Measurements from ENCODE around the gene SLC25A22.

SLC25A22 gene

GRCh38 chr11:764322-765024, 33.6 kb downstream of the SLC25A22 start:
- Histone ChIP-seq H3K36me3 (ENCODE audit: control insufficient read depth in 1 of 2, insufficient read depth in 2 of 2, low read depth in 1 of 2, low read length in 2 of 2) (peaks cover 73 to 75% of the 10 kb centered on the region in 2 experiments), H2BK12ac (ENCODE audit: low read length in 2 of 2) (no peak overlapping the region), H3K79me1 (replicated peaks; ENCODE audit: low read length, poor library complexity, severe bottlenecking) (peaks cover 18% of the 10 kb centered on the region), H2BK5ac (ENCODE audit: low read depth, low read length, poor library complexity, severe bottlenecking) (no peak overlapping the region), H2AFZ (ENCODE audit: low read depth, low read length) (no peak overlapping the region), H3K27me3 (ENCODE audit: control insufficient read depth in 1 of 2, insufficient read depth in 1 of 2, low read length in 2 of 2) (no peaks in the 10 kb centered on the region), H3K9me3 (ENCODE audit: control insufficient read depth, low read length) (no peaks in the 10 kb centered on the region), H3K18ac (ENCODE audit: low read depth in 1 of 2, low read length in 2 of 2) (no peak overlapping the region), H3K27ac (ENCODE audit: low read length, poor library complexity, severe bottlenecking) (no peak overlapping the region), H3K9ac (ENCODE audit: low read length) (no peak overlapping the region), H3K4me2 (ENCODE audit: low read length, poor library complexity, severe bottlenecking) (no peak overlapping the region), H3K14ac (ENCODE audit: low read length in 2 of 2) (no peak overlapping the region), H3K23ac (ENCODE audit: low read length in 2 of 2) (no peak overlapping the region), H2BK120ac (ENCODE audit: low read depth, low read length) (no peak overlapping the region), H2BK15ac (ENCODE audit: low read depth, poor library complexity, severe bottlenecking) (no peak overlapping the region), H2AK5ac (ENCODE audit: low read length, severe bottlenecking) (no peak overlapping the region), H3K4me3 (ENCODE audit: insufficient read depth in 1 of 2, low read depth in 1 of 2, low read length in 2 of 2) (no peak overlapping the region), H4K91ac (ENCODE audit: low read length) (no peak overlapping the region), H3K4me1 (ENCODE audit: control insufficient read depth, insufficient read depth, low read depth, low read length) (peaks cover 33% of the 10 kb centered on the region), H3K4ac (ENCODE audit: low read depth in 1 of 2, low read length in 2 of 2) (no peak overlapping the region), H4K8ac (ENCODE audit: low read length) (no peak overlapping the region)
- DNase-seq: no peak
- WGBS: 96% methylated on average over 17 of the region's 18 CpGs

GRCh38 chr11:763549-764321, 34.3 kb downstream of the SLC25A22 start:
- H3K27ac ChIP-seq (ENCODE audit: low read length, poor library complexity, severe bottlenecking): no peak overlapping the region
- H4K91ac ChIP-seq (ENCODE audit: low read length): no peak overlapping the region
- no peaks in the 10 kb centered on the region for H3K27me3 ChIP-seq (ENCODE audit: control insufficient read depth in 1 of 2, insufficient read depth in 1 of 2, low read length in 2 of 2)
- no peak overlapping the region for H3K4ac ChIP-seq (ENCODE audit: low read depth in 1 of 2, low read length in 2 of 2)
- no peak overlapping the region for H3K4me2 ChIP-seq (ENCODE audit: low read length, poor library complexity, severe bottlenecking)
- no peak overlapping the region for H3K18ac ChIP-seq (ENCODE audit: low read depth in 1 of 2, low read length in 2 of 2)
- no peak overlapping the region for H3K14ac ChIP-seq (ENCODE audit: low read length in 2 of 2)
- no peak overlapping the region for H2BK120ac ChIP-seq (ENCODE audit: low read depth, low read length)
- no peaks in the 10 kb centered on the region for H3K9me3 ChIP-seq (ENCODE audit: control insufficient read depth, low read length)
- no peak overlapping the region for H3K4me3 ChIP-seq (ENCODE audit: insufficient read depth in 1 of 2, low read depth in 1 of 2, low read length in 2 of 2)
- peaks cover 75 to 78% of the 10 kb centered on the region in 2 experiments for H3K36me3 ChIP-seq (ENCODE audit: control insufficient read depth in 1 of 2, insufficient read depth in 2 of 2, low read depth in 1 of 2, low read length in 2 of 2)
- no peak overlapping the region for H3K23ac ChIP-seq (ENCODE audit: low read length in 2 of 2)
- no peak overlapping the region for H3K9ac ChIP-seq (ENCODE audit: low read length)
- H2AFZ ChIP-seq (ENCODE audit: low read depth, low read length): no peak overlapping the region
- peak overlapping the region; percentile 51 for H4K8ac ChIP-seq (ENCODE audit: low read length)
- H3K4me1 ChIP-seq (ENCODE audit: control insufficient read depth, insufficient read depth, low read depth, low read length): peaks cover 33% of the 10 kb centered on the region
- no peak overlapping the region for H2BK5ac ChIP-seq (ENCODE audit: low read depth, low read length, poor library complexity, severe bottlenecking)
- peaks cover 18% of the 10 kb centered on the region for H3K79me1 ChIP-seq (replicated peaks; ENCODE audit: low read length, poor library complexity, severe bottlenecking)
- no peak overlapping the region for H2BK15ac ChIP-seq (ENCODE audit: low read depth, poor library complexity, severe bottlenecking)
- DNase-seq: no peak
- H2AK5ac ChIP-seq (ENCODE audit: low read length, severe bottlenecking): no peak overlapping the region
- no peak overlapping the region for H2BK12ac ChIP-seq (ENCODE audit: low read length in 2 of 2)
- 93% methylated on average over 22 of the region's 22 CpGs for WGBS

- Histone ChIP-seq H3K23ac (ENCODE audit: low read length in 2 of 2) (no peak overlapping the region), H3K27ac (ENCODE audit: low read length, poor library complexity, severe bottlenecking) (peak overlapping the region; percentile 50), H3K18ac (ENCODE audit: low read depth in 1 of 2, low read length in 2 of 2) (no peak overlapping the region), H2BK15ac (ENCODE audit: low read depth, poor library complexity, severe bottlenecking) (no peak overlapping the region), H3K14ac (ENCODE audit: low read length in 2 of 2) (no peak overlapping the region), H3K4me1 (ENCODE audit: control insufficient read depth, insufficient read depth, low read depth, low read length) (peaks cover 33% of the 10 kb centered on the region), H4K91ac (ENCODE audit: low read length) (no peak overlapping the region), H2BK120ac (ENCODE audit: low read depth, low read length) (no peak overlapping the region), H4K8ac (ENCODE audit: low read length) (no peak overlapping the region), H3K4ac (ENCODE audit: low read depth in 1 of 2, low read length in 2 of 2) (no peak overlapping the region), H3K9ac (ENCODE audit: low read length) (no peak overlapping the region), H2AK5ac (ENCODE audit: low read length, severe bottlenecking) (no peak overlapping the region), H2BK12ac (ENCODE audit: low read length in 2 of 2) (peak overlapping the region in 1 of 2 experiments; percentile 23), H3K27me3 (ENCODE audit: control insufficient read depth in 1 of 2, insufficient read depth in 1 of 2, low read length in 2 of 2) (no peaks in the 10 kb centered on the region), H3K4me3 (ENCODE audit: insufficient read depth in 1 of 2, low read depth in 1 of 2, low read length in 2 of 2) (no peak overlapping the region), H3K9me3 (ENCODE audit: control insufficient read depth, low read length) (no peaks in the 10 kb centered on the region), H2AFZ (ENCODE audit: low read depth, low read length) (no peak overlapping the region), H3K79me1 (replicated peaks; ENCODE audit: low read length, poor library complexity, severe bottlenecking) (peaks cover 18% of the 10 kb centered on the region), H3K4me2 (ENCODE audit: low read length, poor library complexity, severe bottlenecking) (no peak overlapping the region), H3K36me3 (ENCODE audit: control insufficient read depth in 1 of 2, insufficient read depth in 2 of 2, low read depth in 1 of 2, low read length in 2 of 2) (peaks cover 76 to 80% of the 10 kb centered on the region in 2 experiments), H2BK5ac (ENCODE audit: low read depth, low read length, poor library complexity, severe bottlenecking) (no peak overlapping the region)
- DNase-seq: no peak
- 82% methylated on average over 13 of the region's 24 CpGs for WGBS
These were observed 35.0 kb downstream of the SLC25A22 start for GRCh38 chr11:763073-763463.

GRCh38 chr11:762421-763072, 35.5 kb downstream of the SLC25A22 start:
- peak overlapping the region in 1 of 2 experiments; percentile 16 for H3K18ac ChIP-seq (ENCODE audit: low read depth in 1 of 2, low read length in 2 of 2)
- H2AK5ac ChIP-seq (ENCODE audit: low read length, severe bottlenecking): peak overlapping the region; percentile 34
- no peaks in the 10 kb centered on the region for H3K9me3 ChIP-seq (ENCODE audit: control insufficient read depth, low read length)
- H3K4ac ChIP-seq (ENCODE audit: low read depth in 1 of 2, low read length in 2 of 2): no peak overlapping the region
- H3K23ac ChIP-seq (ENCODE audit: low read length in 2 of 2): peak overlapping the region in 1 of 2 experiments; percentile 46
- H3K27me3 ChIP-seq (ENCODE audit: control insufficient read depth in 1 of 2, insufficient read depth in 1 of 2, low read length in 2 of 2): no peaks in the 10 kb centered on the region
- WGBS: 75% methylated on average over 7 of the region's 10 CpGs
- H3K4me1 ChIP-seq (ENCODE audit: control insufficient read depth, insufficient read depth, low read depth, low read length): peaks cover 33% of the 10 kb centered on the region
- no peak overlapping the region for H3K4me2 ChIP-seq (ENCODE audit: low read length, poor library complexity, severe bottlenecking)
- no peak overlapping the region for H2BK15ac ChIP-seq (ENCODE audit: low read depth, poor library complexity, severe bottlenecking)
- H3K14ac ChIP-seq (ENCODE audit: low read length in 2 of 2): peak overlapping the region in 1 of 2 experiments; percentile 66
- peak overlapping the region; percentile 50 for H3K27ac ChIP-seq (ENCODE audit: low read length, poor library complexity, severe bottlenecking)
- H3K36me3 ChIP-seq (ENCODE audit: control insufficient read depth in 1 of 2, insufficient read depth in 2 of 2, low read depth in 1 of 2, low read length in 2 of 2): peaks cover 77 to 85% of the 10 kb centered on the region in 2 experiments
- peak overlapping the region in 1 of 2 experiments; percentile 23 for H2BK12ac ChIP-seq (ENCODE audit: low read length in 2 of 2)
- H2AFZ ChIP-seq (ENCODE audit: low read depth, low read length): no peak overlapping the region
- H2BK120ac ChIP-seq (ENCODE audit: low read depth, low read length): no peak overlapping the region
- H3K9ac ChIP-seq (ENCODE audit: low read length): peak overlapping the region; percentile 44
- H4K8ac ChIP-seq (ENCODE audit: low read length): peak overlapping the region; percentile 72
- H2BK5ac ChIP-seq (ENCODE audit: low read depth, low read length, poor library complexity, severe bottlenecking): no peak overlapping the region
- H4K91ac ChIP-seq (ENCODE audit: low read length): peak overlapping the region; percentile 66
- no peak overlapping the region for H3K4me3 ChIP-seq (ENCODE audit: insufficient read depth in 1 of 2, low read depth in 1 of 2, low read length in 2 of 2)
- DNase-seq: peak; percentile 75
- H3K79me1 ChIP-seq (replicated peaks; ENCODE audit: low read length, poor library complexity, severe bottlenecking): peaks cover 20% of the 10 kb centered on the region
